Activated naive CD4-positive, alpha-beta T cell (primary cell): Measurements from ENCODE around the gene ARHGEF33.
"Not testable (repeated sequence)": the region's sequence is repeated elsewhere in the genome, so short reads cannot be mapped to it uniquely, and the experiment has no call there.

Source experiments
- DNase-seq, 4 experiments: peaks; one replicate each; lab custom pipeline; 2025; lab: John Stamatoyannopoulos, UW

The ARHGEF33 gene

GRCh38 chr2:38909872-38910271 is 20.2 kb downstream of the ARHGEF33 start:
- no peak for DNase-seq

DNA sequence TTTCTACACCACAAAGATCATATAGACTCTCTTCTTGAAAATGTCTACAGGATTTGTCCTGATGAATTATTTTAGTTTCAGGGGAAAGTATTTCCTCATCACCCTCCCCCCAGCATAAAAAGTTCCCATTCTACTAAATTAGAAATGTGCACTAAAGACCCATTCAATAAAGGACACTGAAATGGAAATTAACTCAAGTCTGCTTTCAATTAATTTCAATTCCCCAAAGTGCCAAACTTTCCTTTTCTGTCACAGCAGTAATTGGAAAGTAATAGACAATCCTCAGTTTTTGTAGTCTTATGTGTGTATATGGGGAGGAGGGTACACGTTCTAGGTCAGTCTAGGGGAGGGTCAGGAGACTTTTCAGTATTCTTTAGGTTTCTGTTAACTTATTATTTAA is 21.5 kb downstream of the ARHGEF33 start:
- no peak for DNase-seq

- no peak for DNase-seq
Measured at GRCh38 chr2:38912619-38913018, 22.9 kb downstream of the ARHGEF33 start.

DNA sequence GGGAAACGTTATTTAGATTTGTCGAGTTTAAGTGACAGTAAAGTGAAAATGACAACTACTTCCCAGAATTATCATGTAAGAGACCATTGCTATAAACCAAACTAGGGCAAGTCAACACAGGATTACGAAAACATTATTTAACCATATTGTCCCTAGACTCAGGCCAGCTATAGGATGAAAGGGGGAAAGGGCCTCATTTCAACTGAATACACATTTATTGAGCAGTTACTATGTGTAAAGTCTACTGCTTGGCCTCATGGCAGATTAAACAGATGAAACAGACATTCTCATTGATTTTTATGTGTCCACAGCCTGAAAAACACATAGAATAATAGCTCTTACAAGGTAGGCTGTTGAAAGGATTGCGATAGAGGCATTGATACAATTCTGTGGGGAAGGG is 32.7 kb downstream of the ARHGEF33 start:
- no peak for DNase-seq

DNA sequence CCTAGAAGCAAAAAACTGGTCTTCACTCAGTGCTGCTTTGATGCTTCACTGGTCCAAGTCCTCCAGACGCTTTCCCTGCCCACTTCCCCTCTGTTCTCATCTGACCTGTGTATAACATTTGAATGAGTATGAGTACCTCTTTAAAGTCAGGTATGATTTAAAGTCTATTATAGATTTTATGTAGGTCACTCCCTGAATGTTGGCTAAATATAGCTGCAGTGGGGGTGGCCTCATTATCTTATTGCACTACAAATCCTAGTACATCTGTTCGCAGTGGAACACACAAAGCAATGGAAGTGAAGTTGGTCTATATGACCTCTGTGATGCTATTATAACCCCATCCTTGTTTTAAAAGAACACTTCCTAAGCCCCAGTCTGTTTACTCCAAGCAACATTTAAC is 33.2 kb downstream of the ARHGEF33 start:
- no peak for DNase-seq

DNA sequence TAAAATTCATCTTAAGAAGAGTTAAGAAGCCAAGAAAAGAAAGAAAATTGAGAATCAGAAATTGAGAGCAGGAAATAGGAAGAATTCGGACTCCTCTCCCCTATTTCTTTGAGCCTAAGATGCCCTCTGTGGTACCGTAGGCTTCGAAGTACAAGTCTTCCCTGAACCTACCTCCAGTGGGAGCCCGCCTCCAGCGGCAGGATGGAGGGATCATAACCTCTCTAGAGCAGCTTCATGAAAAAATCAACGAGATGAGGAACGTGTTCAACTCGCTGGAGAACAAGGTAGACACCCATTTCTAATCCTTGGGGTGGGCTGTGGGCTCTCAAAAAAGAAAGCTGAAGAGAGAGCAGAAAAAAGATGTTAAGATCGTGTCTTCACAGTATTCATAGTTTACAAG is 36.3 kb downstream of the ARHGEF33 start:
- DNase-seq: no peak

GRCh38 chr2:38930600-38930999 is 40.9 kb downstream of the ARHGEF33 start:
- DNase-seq: no peak

DNA sequence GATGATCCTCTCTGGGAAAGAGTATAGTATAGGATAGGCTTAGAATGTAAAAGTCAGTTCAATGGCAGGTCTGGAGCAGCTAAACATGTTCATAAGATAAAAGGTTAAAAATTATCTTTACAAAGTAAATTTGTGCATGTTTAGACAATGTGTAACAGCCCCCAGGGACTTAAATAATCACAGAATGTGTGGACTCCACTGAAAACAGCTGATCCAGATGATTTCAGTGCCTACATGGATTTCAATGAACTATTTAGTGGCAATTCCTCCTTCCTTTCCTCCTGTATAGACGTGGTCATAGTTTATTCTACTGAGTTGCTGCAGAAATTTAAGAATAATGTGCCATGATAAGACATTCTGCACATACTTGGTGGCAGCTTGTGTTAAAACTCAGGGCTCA is 42.9 kb downstream of the ARHGEF33 start:
- no peak for DNase-seq

- no peak for DNase-seq
Measured at GRCh38 chr2:38933653-38934052, 44.0 kb downstream of the ARHGEF33 start.

GRCh38 chr2:38934742-38935141 is 45.1 kb downstream of the ARHGEF33 start:
- DNase-seq: no peak

GRCh38 chr2:38935568-38936172 is 46.0 kb downstream of the ARHGEF33 start:
- DNase-seq: no peak

GRCh38 chr2:38936516-38936915 is 46.8 kb downstream of the ARHGEF33 start:
- DNase-seq: not testable (repeated sequence)

DNA sequence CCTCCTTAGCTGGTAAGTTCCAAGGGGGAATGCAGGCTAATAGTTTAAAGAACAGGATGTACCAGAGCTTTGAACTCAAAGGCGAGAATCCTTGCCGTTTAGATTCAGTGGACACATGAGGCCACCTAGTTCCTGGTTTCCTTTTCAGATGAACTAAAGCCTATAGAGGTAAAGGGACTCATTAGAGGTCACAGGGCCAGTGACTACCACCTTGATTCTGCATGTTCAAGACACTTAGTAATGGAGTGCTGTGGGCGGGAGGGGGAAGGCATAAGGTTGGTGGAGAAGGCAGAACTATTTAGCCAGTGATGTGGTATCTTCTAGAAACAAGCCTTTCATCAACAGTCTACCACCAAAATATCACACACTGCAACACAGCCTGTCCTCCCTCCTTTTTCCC is 47.9 kb downstream of the ARHGEF33 start:
- DNase-seq: no peak

- no peak for DNase-seq
Measured at GRCh38 chr2:38940746-38941145, 51.1 kb downstream of the ARHGEF33 start.

DNA sequence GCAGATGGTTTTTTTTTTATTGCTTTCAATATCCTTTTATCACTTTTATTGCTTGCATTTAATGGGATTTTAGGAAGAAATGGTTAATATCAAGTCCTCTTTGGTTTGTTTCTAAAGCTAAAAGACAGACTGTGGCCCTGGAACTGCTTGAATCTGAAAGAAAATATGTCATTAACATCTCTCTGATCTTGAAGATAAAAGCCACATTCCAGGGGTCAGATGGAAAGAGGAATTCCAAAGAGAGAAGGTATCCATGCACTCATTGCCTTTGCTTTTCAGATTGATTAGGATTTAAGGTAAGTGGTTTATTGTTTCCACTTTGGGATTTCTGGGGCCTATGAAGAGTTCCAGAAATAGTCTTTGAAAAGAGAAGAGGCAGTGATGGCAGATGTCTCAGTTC is 54.1 kb downstream of the ARHGEF33 start:
- no peak for DNase-seq

GRCh38 chr2:38945372-38945771 is 55.7 kb downstream of the ARHGEF33 start:
- no peak for DNase-seq

GRCh38 chr2:38945911-38946310 is 56.2 kb downstream of the ARHGEF33 start:
- no peak for DNase-seq

DNA sequence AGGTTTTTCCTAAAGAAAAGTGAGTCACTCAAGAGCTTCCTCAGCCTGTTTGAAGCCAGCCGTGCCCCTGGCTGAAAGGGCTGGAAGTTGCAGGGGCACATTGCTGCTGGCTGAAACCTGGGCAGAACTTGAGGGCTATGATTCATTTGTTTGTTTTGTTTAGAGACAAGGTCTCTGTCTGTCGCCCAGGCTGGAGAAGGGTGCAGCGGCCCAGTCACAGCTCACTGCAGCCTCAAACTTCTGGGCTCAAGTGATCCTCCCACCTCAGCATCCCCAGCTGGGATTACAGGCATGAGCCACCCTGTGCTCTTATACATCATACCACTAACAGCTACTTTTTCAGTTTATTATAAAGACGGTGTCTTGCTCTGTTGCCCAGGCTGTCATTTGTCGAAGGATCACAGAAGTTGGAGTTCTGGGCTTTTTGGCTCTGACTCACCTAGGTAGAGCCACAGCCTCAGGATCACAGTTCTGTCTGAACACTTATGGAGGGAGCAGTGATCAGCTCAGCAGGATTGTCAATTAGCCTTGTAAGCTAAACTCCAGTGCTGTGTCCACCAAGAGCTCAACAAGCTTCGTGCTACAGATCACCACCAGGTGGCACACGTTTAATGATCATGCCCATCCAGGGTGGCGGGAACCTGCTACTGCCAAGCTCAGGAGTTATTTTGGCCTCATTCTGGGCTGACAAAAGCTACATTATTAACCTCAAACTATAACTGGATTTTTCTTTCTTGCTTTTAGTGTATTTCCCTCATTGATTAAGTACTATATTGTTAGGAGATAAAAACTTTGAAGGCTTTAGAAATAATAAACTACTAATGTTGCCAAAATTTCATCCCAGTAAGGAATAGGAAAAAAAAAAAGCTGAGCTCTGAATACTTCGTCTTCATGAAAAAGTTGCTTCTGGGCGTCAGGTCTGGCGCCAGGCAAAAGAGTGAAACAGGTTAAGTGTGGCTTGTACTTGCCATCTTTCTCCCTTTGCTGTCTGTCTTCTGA is 57.9 kb downstream of the ARHGEF33 start:
- peak in 3 of 4 experiments; percentile 3 to 33 (median 5) for DNase-seq

DNA sequence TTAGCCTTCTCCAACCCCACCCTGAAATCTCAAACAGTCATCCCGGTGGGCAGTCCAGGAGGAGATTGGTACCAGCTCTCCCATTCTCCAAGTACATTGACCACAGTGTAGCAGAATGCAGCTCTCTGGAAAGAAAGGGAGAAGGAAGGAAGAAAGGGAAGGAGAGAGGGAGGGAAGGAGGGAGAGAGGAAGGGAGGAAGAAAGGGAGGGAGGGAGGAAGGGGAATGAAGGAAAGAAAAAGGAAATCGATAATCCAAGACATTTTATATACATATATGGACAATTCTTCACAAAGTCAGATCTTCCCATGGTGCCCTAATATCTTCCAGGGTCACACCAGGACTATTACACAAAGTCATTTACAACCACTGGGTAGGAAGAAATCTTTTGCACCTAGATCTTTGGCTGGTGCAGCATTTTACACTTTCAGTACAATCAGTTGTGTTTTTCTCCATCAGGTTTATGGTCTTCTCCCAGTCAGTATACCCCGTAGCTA is 58.8 kb downstream of the ARHGEF33 start:
- DNase-seq: no peak

DNA sequence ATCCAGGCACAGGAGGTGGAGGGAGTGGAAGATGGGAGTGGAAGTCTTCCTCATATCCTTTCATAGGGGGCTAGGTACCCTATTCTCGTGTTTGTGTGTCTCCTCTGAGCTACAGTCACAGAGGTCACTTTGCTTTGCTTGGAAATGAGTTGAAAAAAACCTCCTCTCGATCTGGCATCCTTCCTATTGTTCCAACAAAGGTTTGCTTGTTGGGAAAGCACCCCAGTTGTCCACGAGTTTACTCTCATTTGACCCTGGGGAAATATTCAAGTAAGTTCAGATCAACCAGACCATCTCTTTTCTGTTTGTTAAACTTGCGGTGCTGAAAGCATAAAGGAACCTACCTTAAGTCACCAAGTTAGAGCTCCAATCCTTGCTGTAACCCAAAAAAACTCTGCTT is 59.3 kb downstream of the ARHGEF33 start:
- no peak for DNase-seq

DNA sequence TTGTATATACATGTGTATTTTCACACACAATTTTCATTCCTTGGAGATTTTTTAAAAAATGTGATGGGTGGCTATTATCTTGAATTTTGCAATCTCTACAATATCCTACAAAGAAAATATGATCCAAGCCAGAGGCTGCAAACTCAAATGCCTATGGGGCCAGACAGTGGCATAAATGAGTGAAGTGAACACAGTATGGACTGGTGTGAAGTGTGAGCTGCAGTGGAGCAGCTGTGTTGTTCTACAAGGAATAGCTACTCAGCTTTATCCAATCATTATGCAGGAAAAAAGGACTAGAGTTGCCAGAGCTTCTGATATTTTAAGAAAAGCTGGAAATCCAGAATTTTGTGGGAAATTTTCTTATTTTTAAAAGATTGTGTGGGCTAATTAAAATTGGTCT is 62.1 kb downstream of the ARHGEF33 start:
- DNase-seq: no peak

DNA sequence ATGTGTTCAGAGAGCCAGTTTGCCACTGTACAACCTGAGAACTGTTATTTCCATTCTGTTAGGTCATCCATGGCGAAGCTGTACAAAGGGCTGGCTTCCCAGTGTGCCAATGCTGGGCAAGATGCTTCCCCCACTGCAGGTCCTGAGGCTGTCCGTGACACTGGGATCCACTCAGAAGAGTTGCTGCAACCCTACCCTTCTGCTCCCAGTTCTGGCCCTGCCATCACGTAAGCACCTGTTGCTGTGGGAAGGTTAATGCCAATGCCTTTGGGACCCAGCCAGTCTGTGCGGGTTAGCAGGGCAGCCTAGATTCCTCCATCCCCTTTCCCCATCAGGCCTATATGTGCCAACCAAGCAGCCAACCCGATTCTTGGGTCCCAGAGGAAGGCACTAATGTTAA is 68.3 kb downstream of the ARHGEF33 start:
- no peak for DNase-seq

- no peak for DNase-seq
Measured at GRCh38 chr2:38959466-38959865, 69.8 kb downstream of the ARHGEF33 start.
